ENCODE measurements around the gene DOCK10.
"Not testable (repeated sequence)": the region's sequence is repeated elsewhere in the genome, so short reads cannot be mapped to it uniquely, and the experiment has no call there.

DNA sequence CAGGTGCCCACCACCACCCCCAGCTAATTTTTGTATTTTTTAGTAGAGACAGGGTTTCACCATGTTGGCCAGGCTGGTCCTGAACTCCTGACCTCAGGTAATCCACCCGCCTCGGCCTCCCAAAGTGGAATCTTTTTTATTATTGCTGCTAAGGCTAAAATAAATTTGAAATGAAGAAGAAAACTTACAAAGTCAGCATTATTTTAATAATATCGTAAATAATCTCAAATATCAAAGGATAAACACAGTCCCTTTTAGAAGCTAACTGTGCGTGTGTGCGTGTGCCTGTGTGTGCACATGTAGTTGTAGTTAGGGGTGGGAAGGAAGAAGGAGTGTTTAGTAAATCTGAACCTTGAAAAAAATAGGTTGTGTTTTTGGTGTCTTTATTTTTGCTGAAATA lies 125.0 kb downstream of the DOCK10 start:
- TF ChIP-seq, protein P1, sequence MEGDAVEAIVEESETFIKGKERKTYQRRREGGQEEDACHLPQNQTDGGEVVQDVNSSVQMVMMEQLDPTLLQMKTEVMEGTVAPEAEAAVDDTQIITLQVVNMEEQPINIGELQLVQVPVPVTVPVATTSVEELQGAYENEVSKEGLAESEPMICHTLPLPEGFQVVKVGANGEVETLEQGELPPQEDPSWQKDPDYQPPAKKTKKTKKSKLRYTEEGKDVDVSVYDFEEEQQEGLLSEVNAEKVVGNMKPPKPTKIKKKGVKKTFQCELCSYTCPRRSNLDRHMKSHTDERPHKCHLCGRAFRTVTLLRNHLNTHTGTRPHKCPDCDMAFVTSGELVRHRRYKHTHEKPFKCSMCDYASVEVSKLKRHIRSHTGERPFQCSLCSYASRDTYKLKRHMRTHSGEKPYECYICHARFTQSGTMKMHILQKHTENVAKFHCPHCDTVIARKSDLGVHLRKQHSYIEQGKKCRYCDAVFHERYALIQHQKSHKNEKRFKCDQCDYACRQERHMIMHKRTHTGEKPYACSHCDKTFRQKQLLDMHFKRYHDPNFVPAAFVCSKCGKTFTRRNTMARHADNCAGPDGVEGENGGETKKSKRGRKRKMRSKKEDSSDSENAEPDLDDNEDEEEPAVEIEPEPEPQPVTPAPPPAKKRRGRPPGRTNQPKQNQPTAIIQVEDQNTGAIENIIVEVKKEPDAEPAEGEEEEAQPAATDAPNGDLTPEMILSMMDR (tag by site-specific recombination; IDR thresholded peaks at IDR 0.05): not testable (repeated sequence)
- TF ChIP-seq HOXD13 (CRISPR knock-in tag; IDR thresholded peaks at IDR 0.05; ENCODE audit: borderline replicate concordance); ZSCAN16 (tag by site-specific recombination; IDR thresholded peaks at IDR 0.05); HOXA7 (CRISPR knock-in tag; IDR thresholded peaks at IDR 0.05; ENCODE audit: borderline replicate concordance): not testable (repeated sequence)
- TF ChIP-seq, protein P2, sequence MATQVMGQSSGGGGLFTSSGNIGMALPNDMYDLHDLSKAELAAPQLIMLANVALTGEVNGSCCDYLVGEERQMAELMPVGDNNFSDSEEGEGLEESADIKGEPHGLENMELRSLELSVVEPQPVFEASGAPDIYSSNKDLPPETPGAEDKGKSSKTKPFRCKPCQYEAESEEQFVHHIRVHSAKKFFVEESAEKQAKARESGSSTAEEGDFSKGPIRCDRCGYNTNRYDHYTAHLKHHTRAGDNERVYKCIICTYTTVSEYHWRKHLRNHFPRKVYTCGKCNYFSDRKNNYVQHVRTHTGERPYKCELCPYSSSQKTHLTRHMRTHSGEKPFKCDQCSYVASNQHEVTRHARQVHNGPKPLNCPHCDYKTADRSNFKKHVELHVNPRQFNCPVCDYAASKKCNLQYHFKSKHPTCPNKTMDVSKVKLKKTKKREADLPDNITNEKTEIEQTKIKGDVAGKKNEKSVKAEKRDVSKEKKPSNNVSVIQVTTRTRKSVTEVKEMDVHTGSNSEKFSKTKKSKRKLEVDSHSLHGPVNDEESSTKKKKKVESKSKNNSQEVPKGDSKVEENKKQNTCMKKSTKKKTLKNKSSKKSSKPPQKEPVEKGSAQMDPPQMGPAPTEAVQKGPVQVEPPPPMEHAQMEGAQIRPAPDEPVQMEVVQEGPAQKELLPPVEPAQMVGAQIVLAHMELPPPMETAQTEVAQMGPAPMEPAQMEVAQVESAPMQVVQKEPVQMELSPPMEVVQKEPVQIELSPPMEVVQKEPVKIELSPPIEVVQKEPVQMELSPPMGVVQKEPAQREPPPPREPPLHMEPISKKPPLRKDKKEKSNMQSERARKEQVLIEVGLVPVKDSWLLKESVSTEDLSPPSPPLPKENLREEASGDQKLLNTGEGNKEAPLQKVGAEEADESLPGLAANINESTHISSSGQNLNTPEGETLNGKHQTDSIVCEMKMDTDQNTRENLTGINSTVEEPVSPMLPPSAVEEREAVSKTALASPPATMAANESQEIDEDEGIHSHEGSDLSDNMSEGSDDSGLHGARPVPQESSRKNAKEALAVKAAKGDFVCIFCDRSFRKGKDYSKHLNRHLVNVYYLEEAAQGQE (tag by site-specific recombination; IDR thresholded peaks at IDR 0.05): not testable (repeated sequence)
